Esophagus squamous epithelium (tissue), 4 donors: ENCODE data around the gene THEM5.

Experiments
- CTCF ChIP-seq, 6 experiments: fragments of 450-650 bp in 4 of 6; fragments of 200-600 bp in 2 of 6; sonication (generic) in 2 of 6; IDR thresholded peaks; one replicate each; pipeline ENCODE4 v1.5.1; 2016 to 2019; ENCODE audit warnings: antibody characterized with exemption in 6 of 6, mild to moderate bottlenecking in 4 of 6, moderate library complexity in 4 of 6
- POLR2A ChIP-seq, 4 donors: fragments of 450-650 bp; IDR thresholded peaks; one replicate each; pipeline ENCODE4 v1.6.1; 2017; ENCODE audit warnings: antibody characterized with exemption in 4 of 4, mild to moderate bottlenecking in 4 of 4, moderate library complexity in 3 of 4

GRCh38 chr1:151827853-151828252 lies 25.7 kb downstream of the THEM5 start:
- TF ChIP-seq CTCF (IDR thresholded peaks at IDR 0.05): no peak
- no peak for TF ChIP-seq POLR2A (IDR thresholded peaks at IDR 0.05)
